T follicular helper cell (primary cell): ENCODE measurements around the gene PATJ.

Experiments
- DNase-seq: peaks from one replicate; pipeline ENCODE4 v3.0.0-alpha.2; 2020; ENCODE audit warnings: low read depth

Gene PATJ

GRCh38 chr1:61993331-61993961 lies 251.2 kb downstream of the PATJ start:
- DNase-seq, result no peak

GRCh38 chr1:61995641-61996040 lies 253.4 kb downstream of the PATJ start:
- DNase-seq, result no peak

- DNase-seq, result no peak
These were observed 254.8 kb downstream of the PATJ start for GRCh38 chr1:61997123-61997522.

- DNase-seq, result no peak
These were observed 261.5 kb downstream of the PATJ start for GRCh38 chr1:62003777-62004176.

- no peak for DNase-seq
These were observed 264.4 kb downstream of the PATJ start for GRCh38 chr1:62006690-62007089.

- DNase-seq, result no peak
These were observed 268.7 kb downstream of the PATJ start for GRCh38 chr1:62011006-62011405.

- DNase-seq, result no peak
These were observed 269.8 kb downstream of the PATJ start for GRCh38 chr1:62012095-62012494.

- DNase-seq, result no peak
These were observed 270.6 kb downstream of the PATJ start for GRCh38 chr1:62012836-62013235.

GRCh38 chr1:62013264-62013663 lies 271.0 kb downstream of the PATJ start:
- no peak for DNase-seq

- no peak for DNase-seq
These were observed 280.2 kb downstream of the PATJ start for GRCh38 chr1:62022382-62022983.

GRCh38 chr1:62024690-62025089 lies 282.4 kb downstream of the PATJ start:
- no peak for DNase-seq

- DNase-seq, result no peak
These were observed 282.9 kb downstream of the PATJ start for GRCh38 chr1:62025154-62025553.

GRCh38 chr1:62025892-62026291 lies 283.6 kb downstream of the PATJ start:
- DNase-seq, result no peak

- DNase-seq, result no peak
These were observed 287.4 kb downstream of the PATJ start for GRCh38 chr1:62029704-62030103.

GRCh38 chr1:62034790-62035189 lies 292.5 kb downstream of the PATJ start:
- no peak for DNase-seq

GRCh38 chr1:62037274-62037673 lies 295.0 kb downstream of the PATJ start:
- no peak for DNase-seq

- DNase-seq, result no peak
These were observed 296.5 kb downstream of the PATJ start for GRCh38 chr1:62038594-62039284.

- DNase-seq, result no peak
These were observed 298.2 kb downstream of the PATJ start for GRCh38 chr1:62040450-62040849.

- DNase-seq, result no peak
These were observed 298.7 kb downstream of the PATJ start for GRCh38 chr1:62040973-62041372.

GRCh38 chr1:62043154-62043553 lies 300.9 kb downstream of the PATJ start:
- no peak for DNase-seq

GRCh38 chr1:62045574-62045973 lies 303.3 kb downstream of the PATJ start:
- DNase-seq, result no peak

GRCh38 chr1:62046927-62047326 lies 304.6 kb downstream of the PATJ start:
- no peak for DNase-seq

- no peak for DNase-seq
These were observed 307.9 kb downstream of the PATJ start for GRCh38 chr1:62050165-62050564.
